OCI-LY3 (cell line): Measurements from ENCODE around the gene CCDC69.

Source experiments
- EZH2phosphoT487 ChIP-seq: fragments of 200-600 bp; shearing (Covaris generic); IDR thresholded peaks from 2 replicates; pipeline ENCODE4 v1.6.1; 2018; ENCODE audit warnings: antibody characterized with exemption, mixed run types, low read depth
- TF ChIP-seq, protein P1 (sequence below): fragments of 200-600, 300-600 bp; sonication (generic); IDR thresholded peaks from 2 replicates; pipeline ENCODE4 v1.5.1; 2014; ENCODE audit warnings: antibody characterized with exemption, low read length, low read depth

DNA sequence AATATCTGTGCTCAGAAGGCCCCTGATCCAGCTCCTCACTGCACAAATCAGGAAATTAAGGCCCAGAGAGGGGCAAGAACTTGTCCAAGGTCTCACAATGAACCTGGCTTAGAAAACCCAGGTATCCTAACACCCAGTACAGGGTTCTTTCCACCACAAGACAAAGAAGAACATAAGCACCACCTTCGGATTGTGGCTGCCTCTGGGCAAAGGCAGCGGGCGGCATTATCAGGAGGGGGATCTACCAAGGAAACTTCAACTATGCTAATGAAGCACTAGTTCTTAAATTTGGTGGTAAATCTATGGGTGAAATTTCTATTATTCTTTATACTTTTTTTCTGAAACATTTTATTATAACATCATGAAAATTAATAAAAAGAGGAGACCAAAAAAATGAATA is 84.2 kb downstream of the CCDC69 start:
- TF ChIP-seq, protein P1, sequence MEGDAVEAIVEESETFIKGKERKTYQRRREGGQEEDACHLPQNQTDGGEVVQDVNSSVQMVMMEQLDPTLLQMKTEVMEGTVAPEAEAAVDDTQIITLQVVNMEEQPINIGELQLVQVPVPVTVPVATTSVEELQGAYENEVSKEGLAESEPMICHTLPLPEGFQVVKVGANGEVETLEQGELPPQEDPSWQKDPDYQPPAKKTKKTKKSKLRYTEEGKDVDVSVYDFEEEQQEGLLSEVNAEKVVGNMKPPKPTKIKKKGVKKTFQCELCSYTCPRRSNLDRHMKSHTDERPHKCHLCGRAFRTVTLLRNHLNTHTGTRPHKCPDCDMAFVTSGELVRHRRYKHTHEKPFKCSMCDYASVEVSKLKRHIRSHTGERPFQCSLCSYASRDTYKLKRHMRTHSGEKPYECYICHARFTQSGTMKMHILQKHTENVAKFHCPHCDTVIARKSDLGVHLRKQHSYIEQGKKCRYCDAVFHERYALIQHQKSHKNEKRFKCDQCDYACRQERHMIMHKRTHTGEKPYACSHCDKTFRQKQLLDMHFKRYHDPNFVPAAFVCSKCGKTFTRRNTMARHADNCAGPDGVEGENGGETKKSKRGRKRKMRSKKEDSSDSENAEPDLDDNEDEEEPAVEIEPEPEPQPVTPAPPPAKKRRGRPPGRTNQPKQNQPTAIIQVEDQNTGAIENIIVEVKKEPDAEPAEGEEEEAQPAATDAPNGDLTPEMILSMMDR = no peak
- TF ChIP-seq EZH2phosphoT487 = no peak
